Stimulated activated CD4-positive, alpha-beta T cell treated with anti-CD3 and anti-CD28 coated beads, Interleukin-1b, Interleukin-23, amount 100 ng/mL, for 1 hour (primary cell): Measurements from ENCODE around the gene RACGAP1.

Experiments
- DNase-seq, 2 donors: peaks; one replicate each; pipeline ENCODE4 v3.0.0-alpha.2; 2020; ENCODE audit warnings: low read depth in 2 of 2

RACGAP1 gene

GRCh38 chr12:50025187-50026059 lies at the start of gene RACGAP1:
RACGAP1 (minus strand) TSS chr12:50025494; CDS start chr12:50016715, 8,779 bp downstream.
- DNase-seq = peak; percentile 80 to 91

GRCh38 chr12:50073712-50074111 lies 48.4 kb upstream of the RACGAP1 start:
- DNase-seq = no peak

GRCh38 chr12:50073206-50073605 lies 47.9 kb upstream of the RACGAP1 start:
- no peak for DNase-seq

GRCh38 chr12:50072198-50072907 lies 47.1 kb upstream of the RACGAP1 start:
- no peak for DNase-seq

GRCh38 chr12:50070314-50071060 lies 45.2 kb upstream of the RACGAP1 start:
- DNase-seq = peak in 1 of 2 donors; percentile 46

- DNase-seq = no peak
These were observed 44.2 kb upstream of the RACGAP1 start for GRCh38 chr12:50069539-50069938.

GRCh38 chr12:50069069-50069468 lies 43.8 kb upstream of the RACGAP1 start:
- DNase-seq = no peak

- DNase-seq = no peak
These were observed 41.1 kb upstream of the RACGAP1 start for GRCh38 chr12:50066402-50066801.

- no peak for DNase-seq
These were observed 40.5 kb upstream of the RACGAP1 start for GRCh38 chr12:50065726-50066310.

GRCh38 chr12:50062728-50063460 lies 37.6 kb upstream of the RACGAP1 start:
- no peak for DNase-seq

- no peak for DNase-seq
These were observed 36.8 kb upstream of the RACGAP1 start for GRCh38 chr12:50061946-50062686.

- DNase-seq = no peak
These were observed 35.9 kb upstream of the RACGAP1 start for GRCh38 chr12:50061171-50061570.

- no peak for DNase-seq
These were observed 34.8 kb upstream of the RACGAP1 start for GRCh38 chr12:50060120-50060468.

GRCh38 chr12:50059440-50060119 lies 34.3 kb upstream of the RACGAP1 start:
- DNase-seq = no peak

- no peak for DNase-seq
These were observed 33.5 kb upstream of the RACGAP1 start for GRCh38 chr12:50058743-50059312.

- DNase-seq = no peak
These were observed 32.8 kb upstream of the RACGAP1 start for GRCh38 chr12:50057896-50058670.

GRCh38 chr12:50057000-50057841 lies 31.9 kb upstream of the RACGAP1 start, which contains the start of gene ASIC1:
ASIC1 (plus strand) TSS chr12:50057596; CDS start chr12:50058767, 1,171 bp downstream.
- peak in 1 of 2 donors; percentile 29 for DNase-seq

GRCh38 chr12:50056639-50056976 lies 31.3 kb upstream of the RACGAP1 start:
- no peak for DNase-seq
